ENCODE data around the gene TBC1D2B. TPM values are rescaled to one million over a fixed set of nuclear protein-coding genes. Genes with fewer than 3 reads are reported as not detected.

Gene TBC1D2B
- polyA plus RNA-seq, 1 experiment: 39.8 TPM

- Histone ChIP-seq H3K4me3 (ENCODE audit: low read depth, low read length) (no peak overlapping the region), H3K36me3 (ENCODE audit: control insufficient read depth, insufficient read depth, low read length) (no peaks in the 10 kb centered on the region), H3K27me3 (ENCODE audit: control insufficient read depth, insufficient read depth, low read length) (no peaks in the 10 kb centered on the region)
- TF ChIP-seq CTCF (IDR thresholded peaks at IDR 0.05; ENCODE audit: insufficient read depth, low read depth, low read length): no peak
- DNase-seq (ENCODE audit: low read depth): no peak
- CTCF ChIA-PET: interaction anchor here (1.0 to 14.4 kb wide), 15 partner anchors 9 to 599 kb away, joined by 3 to 282 read pairs (median 4); partner anchors contain the start of gene ACSBG1
- POLR2A ChIA-PET: no interaction called here
Observed at GRCh38 chr15:78110916-78111475, 33.5 kb upstream of the TBC1D2B start.

- no peak for DNase-seq (ENCODE audit: low read depth)
- Histone ChIP-seq H3K36me3 (ENCODE audit: control insufficient read depth, insufficient read depth, low read length) (no peaks in the 10 kb centered on the region), H3K27me3 (ENCODE audit: control insufficient read depth, insufficient read depth, low read length) (no peaks in the 10 kb centered on the region), H3K4me3 (ENCODE audit: low read depth, low read length) (no peak overlapping the region)
- TF ChIP-seq CTCF (IDR thresholded peaks at IDR 0.05; ENCODE audit: insufficient read depth, low read depth, low read length): no peak
- POLR2A ChIA-PET: no interaction called here
- CTCF ChIA-PET: interaction anchor here (0.8 to 14.4 kb wide), 11 partner anchors 9 to 200 kb away, joined by 3 to 282 read pairs (median 12); no protein-coding TSS in a partner anchor
Observed at GRCh38 chr15:78110096-78110495, 32.6 kb upstream of the TBC1D2B start.

- TF ChIP-seq CTCF (IDR thresholded peaks at IDR 0.05; ENCODE audit: insufficient read depth, low read depth, low read length): no peak
- H3K36me3 ChIP-seq (ENCODE audit: control insufficient read depth, insufficient read depth, low read length): no peaks in the 10 kb centered on the region
- H3K27me3 ChIP-seq (ENCODE audit: control insufficient read depth, insufficient read depth, low read length): no peaks in the 10 kb centered on the region
- ChIA-PET POLR2A (no interaction called here), CTCF (interaction anchor here (0.8 to 14.4 kb wide), 32 partner anchors 8 to 207 kb away, joined by 3 to 282 read pairs (median 6); partner anchors contain the start of genes CIB2 and SKIC8)
- no peak for DNase-seq (ENCODE audit: low read depth)
- no peak overlapping the region for H3K4me3 ChIP-seq (ENCODE audit: low read depth, low read length)
Observed at GRCh38 chr15:78109156-78109555, 31.6 kb upstream of the TBC1D2B start.

GRCh38 chr15:78108300-78109084 lies 31.0 kb upstream of the TBC1D2B start:
- ChIA-PET CTCF (interaction anchor here (0.6 to 14.4 kb wide), 59 partner anchors 9 to 830 kb away, joined by 3 to 282 read pairs (median 4); partner anchors contain the start of genes CIB2, SH2D7 and SKIC8), POLR2A (no interaction called here)
- Histone ChIP-seq H3K4me3 (ENCODE audit: low read depth, low read length) (no peak overlapping the region), H3K36me3 (ENCODE audit: control insufficient read depth, insufficient read depth, low read length) (no peaks in the 10 kb centered on the region), H3K27me3 (ENCODE audit: control insufficient read depth, insufficient read depth, low read length) (no peaks in the 10 kb centered on the region)
- peak; percentile 97 for TF ChIP-seq CTCF (IDR thresholded peaks at IDR 0.05; ENCODE audit: insufficient read depth, low read depth, low read length)
- no peak for DNase-seq (ENCODE audit: low read depth)

GRCh38 chr15:78107471-78107870 lies 30.0 kb upstream of the TBC1D2B start:
- no peak for DNase-seq (ENCODE audit: low read depth)
- ChIA-PET POLR2A (no interaction called here), CTCF (interaction anchor here (0.7 to 14.4 kb wide), 22 partner anchors 10 to 199 kb away, joined by 3 to 282 read pairs (median 8); partner anchors contain the start of gene SH2D7)
- H3K4me3 ChIP-seq (ENCODE audit: low read depth, low read length): no peak overlapping the region
- no peaks in the 10 kb centered on the region for H3K36me3 ChIP-seq (ENCODE audit: control insufficient read depth, insufficient read depth, low read length)
- TF ChIP-seq CTCF (IDR thresholded peaks at IDR 0.05; ENCODE audit: insufficient read depth, low read depth, low read length): no peak
- no peaks in the 10 kb centered on the region for H3K27me3 ChIP-seq (ENCODE audit: control insufficient read depth, insufficient read depth, low read length)
